K562 (cell line): ENCODE results near the gene LRRC8E. TPM values are rescaled to one million over a fixed set of nuclear protein-coding genes. Genes with fewer than 3 reads are reported as not detected.

Experiments
- CBFB ChIP-seq: sonication (generic); formaldehyde crosslinking; IDR thresholded peaks from 2 replicates; pipeline ENCODE4 v1.4.0; 2020; ENCODE audit warnings: mild to moderate bottlenecking, missing genetic modification reagents
- GTF3C2 ChIP-seq: IDR thresholded peaks from 3 replicates; pipeline ENCODE4 v1.6.1; 2011; ENCODE audit warnings: borderline replicate concordance, mild to moderate bottlenecking, moderate library complexity; ENCODE audit not compliant: insufficient read length; ENCODE audit errors: extremely low read depth
- HNRNPUL1 ChIP-seq: fragments of 200-400 bp; formaldehyde crosslinking; IDR thresholded peaks from 2 replicates; pipeline ENCODE4 v1.6.1; 2017; ENCODE audit warnings: low read length
- SAFB2 ChIP-seq: fragments of 200-400 bp; formaldehyde crosslinking; IDR thresholded peaks from 2 replicates; pipeline ENCODE4 v1.6.1; 2018; ENCODE audit warnings: borderline replicate concordance, low read length, low read depth, moderate library complexity; ENCODE audit not compliant: severe bottlenecking
- SFPQ ChIP-seq: fragments of 200-400 bp; formaldehyde crosslinking; IDR thresholded peaks from 2 replicates; pipeline ENCODE4 v1.6.1; 2017; ENCODE audit warnings: mild to moderate bottlenecking, low read depth, low read length, moderate library complexity
- SLC30A9 ChIP-seq: fragments of 250-450 bp; sonication (Bioruptor Pico); IDR thresholded peaks from 2 replicates; pipeline ENCODE4 v1.8.0; 2022; ENCODE audit warnings: mild to moderate bottlenecking, moderate library complexity
- polyA plus RNA-seq, 8 experiments: library from polyadenylated mRNA; depleted of rRNA in 4 of 8; stranded (reverse) in 5 of 8; unstranded in 3 of 8; fragments of >200 nt; fragmentation: Nextera tagmentation in 2 of 8; fragmentation: Illumina TruSeq in 1 of 8; extraction: Ambion mirVana in 2 of 8; extraction: Trizol in 1 of 8; gene quantifications; 2 replicates each; pipeline versions ENCODE4 v1.2.1 to v1.2.3, GENCODE V29; 2011 to 2014; ENCODE audit warnings: inconsistent platforms in 1 of 8, missing spikeins in 1 of 8
- total RNA-seq, 7 experiments: library from RNA; depleted of rRNA in 6 of 7; stranded (reverse); fragments of >200 nt in 6 of 7; fragmentation: Illumina TruSeq in 2 of 7; extraction: Trizol in 2 of 7; gene quantifications; 2 replicates each; pipeline versions ENCODE4 v1.2.1 to v1.2.3, GENCODE V29; 2011 to 2021; ENCODE audit warnings: low replicate concordance in 1 of 7

Gene LRRC8E
- total and polyA plus RNA-seq, 9 of the 15 experiments (the other 6 are each of a cell fraction or from before 2014, with no cell fraction given), result 0.08 to 5.7 (median 3.5) TPM; not detected in 1

- no peak for TF ChIP-seq SFPQ
- no peak for TF ChIP-seq SAFB2
- no peak for TF ChIP-seq HNRNPUL1
- TF ChIP-seq GTF3C2, result no peak
- no peak for TF ChIP-seq SLC30A9 (CRISPR knock-in tag)
- TF ChIP-seq CBFB, result no peak
Observed at GRCh38 chr19:7909471-7910067, 21.3 kb downstream of the LRRC8E start (continued).
